ENCODE results near the gene CRIP2. TPM values are rescaled to one million over a fixed set of nuclear protein-coding genes. Genes with fewer than 3 reads are reported as not detected.

Gene CRIP2
- total and polyA plus RNA-seq, 2 experiments from 2014 or later, result 188 to 319 TPM

DNA sequence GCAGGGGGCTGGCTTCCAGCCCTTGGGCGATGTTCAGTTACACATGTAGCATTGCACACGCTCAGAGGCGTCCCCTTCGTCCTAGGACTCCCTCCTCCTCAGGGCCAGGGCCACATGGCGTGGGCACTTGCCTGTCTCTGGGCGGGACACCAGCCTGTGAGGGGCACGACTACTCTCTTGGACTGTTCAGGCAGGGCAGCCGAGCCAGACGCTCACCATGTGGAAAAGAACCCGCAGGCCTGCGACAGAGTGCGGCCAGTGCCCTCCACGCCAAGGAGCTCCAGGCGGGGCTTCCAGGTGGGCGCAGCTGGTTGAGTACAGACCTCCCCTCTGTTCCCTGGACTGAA, 34.1 kb upstream of the CRIP2 start:
- 87 to 89% methylated on average over 14 to 15 of the region's 15 CpGs for WGBS, 2 experiments (ENCODE audit: low coverage in 1 of 2, low lambda C conversion rate in 2 of 2, missing lambda C conversion rate in 2 of 2)

DNA sequence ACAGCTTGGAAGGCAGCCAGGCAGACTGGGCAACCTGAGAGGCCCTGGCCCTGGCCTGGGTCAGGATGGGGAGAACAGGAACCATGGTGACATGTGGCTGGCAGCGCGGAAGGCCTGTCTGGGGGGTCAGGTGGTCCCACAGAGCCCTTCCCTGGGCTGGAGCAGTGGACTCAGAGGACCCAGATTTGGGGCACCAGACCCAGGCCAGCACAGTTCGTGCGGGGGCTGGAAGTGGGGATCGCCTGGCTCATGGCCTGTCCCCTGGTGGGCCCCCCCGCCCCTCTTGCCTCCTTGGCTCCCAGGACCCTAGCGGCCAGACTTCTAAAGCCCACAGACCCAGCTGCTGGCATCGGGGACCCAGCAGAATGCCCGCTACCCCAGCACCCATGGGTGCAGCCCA, 33.6 kb upstream of the CRIP2 start:
- TF ChIP-seq EZH2 (IDR thresholded peaks at IDR 0.05; ENCODE audit: insufficient read depth, poor library complexity, severe bottlenecking) (no peak), EZH2phosphoT487 (IDR thresholded peaks at IDR 0.05; ENCODE audit: insufficient read depth, low read depth) (no peak)
- H3K9ac ChIP-seq, result no peak overlapping the region
- H3K9me2 ChIP-seq (ENCODE audit: insufficient read depth), result no peaks in the 10 kb centered on the region
- H3K79me2 ChIP-seq (ENCODE audit: insufficient read depth), result peaks cover 51% of the 10 kb centered on the region
- H3K9me3 ChIP-seq (ENCODE audit: low read depth), result no peaks in the 10 kb centered on the region
- no peak for DNase-seq
- 100% methylated on average over 4 to 9 of the region's 9 CpGs for WGBS, 2 experiments (ENCODE audit: low coverage in 1 of 2, low lambda C conversion rate in 2 of 2, missing lambda C conversion rate in 2 of 2)
- in situ Hi-C loops (cut with MboI), result no loop called here
- H3K4me2 ChIP-seq (ENCODE audit: unreplicated experiment), result no peak overlapping the region
- H3F3A ChIP-seq (ENCODE audit: insufficient read depth), result no peaks in the 10 kb centered on the region
- H4K20me1 ChIP-seq (ENCODE audit: insufficient read depth), result peaks cover 5% of the 10 kb centered on the region; the same call in 1 of the 2 replicates
- no peaks in the 10 kb centered on the region for H3K27me3 ChIP-seq (replicated peaks; ENCODE audit: insufficient read depth)
- no peak overlapping the region for H2AFZ ChIP-seq
- no peaks in the 10 kb centered on the region for H3K4me1 ChIP-seq (ENCODE audit: insufficient read depth)
- H3K36me3 ChIP-seq (ENCODE audit: low read depth), result no peaks in the 10 kb centered on the region
- no peak overlapping the region for H3K27ac ChIP-seq
- no peak overlapping the region for H3K4me3 ChIP-seq

More for the DNA sequence above, 34.1 kb upstream of the CRIP2 start:
- in situ Hi-C loops (cut with MboI), result no loop called here
- Histone ChIP-seq H4K20me1 (ENCODE audit: insufficient read depth) (peaks cover 6% of the 10 kb centered on the region; the same call in 1 of the 2 replicates), H2AFZ (no peak overlapping the region), H3K27me3 (replicated peaks; ENCODE audit: insufficient read depth) (no peaks in the 10 kb centered on the region), H3K79me2 (ENCODE audit: insufficient read depth) (peaks cover 56% of the 10 kb centered on the region), H3K9me3 (ENCODE audit: low read depth) (no peaks in the 10 kb centered on the region), H3K4me3 (no peak overlapping the region), H3K4me2 (ENCODE audit: unreplicated experiment) (no peak overlapping the region), H3K9ac (no peak overlapping the region), H3K4me1 (ENCODE audit: insufficient read depth) (no peaks in the 10 kb centered on the region), H3K36me3 (ENCODE audit: low read depth) (no peaks in the 10 kb centered on the region), H3K9me2 (ENCODE audit: insufficient read depth) (no peaks in the 10 kb centered on the region), H3F3A (ENCODE audit: insufficient read depth) (no peaks in the 10 kb centered on the region), H3K27ac (no peak overlapping the region)
- no peak for TF ChIP-seq EZH2 (IDR thresholded peaks at IDR 0.05; ENCODE audit: insufficient read depth, poor library complexity, severe bottlenecking)
- TF ChIP-seq EZH2phosphoT487 (IDR thresholded peaks at IDR 0.05; ENCODE audit: insufficient read depth, low read depth), result no peak
- DNase-seq, result no peak

DNA sequence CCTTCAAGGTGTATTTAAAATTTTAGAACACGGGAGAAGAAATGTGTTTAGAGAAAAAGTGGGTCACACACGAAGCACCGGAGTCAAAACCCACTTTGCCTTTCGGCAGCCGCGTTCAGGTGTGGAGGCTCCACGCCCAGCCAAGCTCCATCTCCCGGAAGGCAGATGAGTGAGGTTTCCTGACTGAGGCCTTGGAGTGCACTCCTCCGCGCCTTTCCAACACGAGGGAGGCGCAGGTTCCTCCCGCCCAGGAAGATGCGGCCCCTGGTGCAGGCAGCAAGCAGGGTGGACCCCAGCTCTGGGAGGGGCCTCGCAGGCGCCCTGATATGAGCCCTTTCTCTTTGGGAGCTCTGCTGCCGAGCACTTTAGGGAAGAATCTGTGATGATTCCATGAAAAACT, 32.5 kb upstream of the CRIP2 start:
- no peak overlapping the region for H3K9ac ChIP-seq
- H3K9me2 ChIP-seq (ENCODE audit: insufficient read depth), result no peaks in the 10 kb centered on the region
- H3K79me2 ChIP-seq (ENCODE audit: insufficient read depth), result peaks cover 44% of the 10 kb centered on the region
- no peak for DNase-seq
- 81 to 82% methylated on average over 17 of the region's 17 CpGs for WGBS, 2 experiments (ENCODE audit: low coverage in 1 of 2, low lambda C conversion rate in 2 of 2, missing lambda C conversion rate in 2 of 2)
- no peak overlapping the region for H3K27ac ChIP-seq
- H3K4me3 ChIP-seq, result no peak overlapping the region
- no peaks in the 10 kb centered on the region for H3K4me1 ChIP-seq (ENCODE audit: insufficient read depth)
- H3K4me2 ChIP-seq (ENCODE audit: unreplicated experiment), result no peak overlapping the region
- no peaks in the 10 kb centered on the region for H4K20me1 ChIP-seq (ENCODE audit: insufficient read depth)
- no peaks in the 10 kb centered on the region for H3K27me3 ChIP-seq (replicated peaks; ENCODE audit: insufficient read depth)
- no peaks in the 10 kb centered on the region for H3K9me3 ChIP-seq (ENCODE audit: low read depth)
- H3F3A ChIP-seq (ENCODE audit: insufficient read depth), result no peaks in the 10 kb centered on the region
- TF ChIP-seq EZH2 (IDR thresholded peaks at IDR 0.05; ENCODE audit: insufficient read depth, poor library complexity, severe bottlenecking), result no peak
- TF ChIP-seq EZH2phosphoT487 (IDR thresholded peaks at IDR 0.05; ENCODE audit: insufficient read depth, low read depth), result no peak
- H2AFZ ChIP-seq, result no peak overlapping the region
- in situ Hi-C loops (cut with MboI), result no loop called here
- H3K36me3 ChIP-seq (ENCODE audit: low read depth), result no peaks in the 10 kb centered on the region

DNA sequence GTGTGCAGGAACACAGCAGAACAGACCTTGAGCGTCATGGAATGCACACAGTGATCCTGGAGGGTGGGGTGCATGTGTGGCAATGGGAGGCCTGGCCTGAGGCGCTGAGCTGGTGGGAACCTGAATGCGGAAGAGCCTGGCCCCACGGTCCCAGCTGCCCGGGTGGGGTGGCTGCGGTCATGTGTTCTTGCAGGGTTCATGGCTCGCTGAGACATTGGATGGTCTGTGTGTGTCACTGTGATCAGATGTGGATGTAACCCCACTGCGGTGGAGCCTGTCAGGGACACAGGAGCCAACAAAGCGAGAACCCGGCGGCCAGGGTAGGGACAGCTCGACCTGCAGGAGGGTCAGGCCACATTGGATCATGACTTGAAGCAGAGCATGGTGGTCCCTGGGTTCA, 31.8 kb upstream of the CRIP2 start:
- Histone ChIP-seq H3K4me2 (ENCODE audit: unreplicated experiment) (no peak overlapping the region), H3K4me3 (no peak overlapping the region), H3K9me3 (ENCODE audit: low read depth) (no peaks in the 10 kb centered on the region), H3K27me3 (replicated peaks; ENCODE audit: insufficient read depth) (no peaks in the 10 kb centered on the region), H3K4me1 (ENCODE audit: insufficient read depth) (no peaks in the 10 kb centered on the region), H3K9me2 (ENCODE audit: insufficient read depth) (no peaks in the 10 kb centered on the region), H3K36me3 (ENCODE audit: low read depth) (no peaks in the 10 kb centered on the region), H4K20me1 (ENCODE audit: insufficient read depth) (no peaks in the 10 kb centered on the region), H3K79me2 (ENCODE audit: insufficient read depth) (peaks cover 40% of the 10 kb centered on the region), H3F3A (ENCODE audit: insufficient read depth) (no peaks in the 10 kb centered on the region), H2AFZ (no peak overlapping the region), H3K27ac (no peak overlapping the region), H3K9ac (no peak overlapping the region)
- TF ChIP-seq EZH2 (IDR thresholded peaks at IDR 0.05; ENCODE audit: insufficient read depth, poor library complexity, severe bottlenecking), result no peak
- DNase-seq, result no peak
- whole genome bisulfite sequencing, 2 experiments (ENCODE audit: low coverage in 1 of 2, low lambda C conversion rate in 2 of 2, missing lambda C conversion rate in 2 of 2), result 84% methylated on average over 12 of the region's 12 CpGs
- in situ Hi-C loops (cut with MboI), result no loop called here

DNA sequence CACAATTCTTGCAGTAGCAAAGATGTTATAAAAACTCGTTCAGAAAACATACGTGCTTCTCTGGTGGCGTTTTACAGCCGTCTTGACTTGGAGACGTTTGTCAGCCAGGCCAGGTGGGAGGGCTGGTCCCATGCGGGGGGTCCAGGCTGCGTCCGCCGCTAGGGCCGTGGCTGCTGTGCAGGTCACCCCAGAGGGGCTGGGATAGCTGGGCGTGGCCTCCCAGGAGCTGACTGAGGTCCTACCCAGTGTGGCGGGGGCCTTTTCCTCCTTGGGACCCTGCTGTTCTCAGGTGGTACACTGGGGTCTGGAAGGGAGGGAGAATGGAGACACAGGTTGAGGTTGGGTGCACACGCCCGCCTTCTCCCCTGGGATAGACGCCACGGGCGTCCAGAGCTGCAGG, 29.8 kb upstream of the CRIP2 start:
- Histone ChIP-seq H3K9me3 (ENCODE audit: low read depth) (no peaks in the 10 kb centered on the region), H3K4me2 (ENCODE audit: unreplicated experiment) (no peak overlapping the region), H4K20me1 (ENCODE audit: insufficient read depth) (no peaks in the 10 kb centered on the region), H3K9ac (no peak overlapping the region), H3K27ac (no peak overlapping the region), H3K79me2 (ENCODE audit: insufficient read depth) (peaks cover 27% of the 10 kb centered on the region; the same call in 1 of the 2 replicates), H3K4me3 (no peak overlapping the region), H2AFZ (no peak overlapping the region), H3K36me3 (ENCODE audit: low read depth) (no peaks in the 10 kb centered on the region), H3K27me3 (replicated peaks; ENCODE audit: insufficient read depth) (no peaks in the 10 kb centered on the region), H3K9me2 (ENCODE audit: insufficient read depth) (no peaks in the 10 kb centered on the region), H3F3A (ENCODE audit: insufficient read depth) (no peaks in the 10 kb centered on the region), H3K4me1 (ENCODE audit: insufficient read depth) (no peaks in the 10 kb centered on the region)
- TF ChIP-seq EZH2phosphoT487 (IDR thresholded peaks at IDR 0.05; ENCODE audit: insufficient read depth, low read depth) (no peak), EZH2 (IDR thresholded peaks at IDR 0.05; ENCODE audit: insufficient read depth, poor library complexity, severe bottlenecking) (no peak)
- no peak for DNase-seq
- in situ Hi-C loops (cut with MboI), result no loop called here
- WGBS, 2 experiments (ENCODE audit: low coverage in 1 of 2, low lambda C conversion rate in 2 of 2, missing lambda C conversion rate in 2 of 2), result 87 to 88% methylated on average over 17 of the region's 17 CpGs
